Posterior vena cava (tissue), 2 donors: Measurements from ENCODE around the gene SYNPO. TPM values are rescaled to one million over a fixed set of nuclear protein-coding genes. Genes with fewer than 3 reads are reported as not detected.

Experiments used
- DNase-seq: peaks from one replicate; pipeline ENCODE4 v3.0.0-alpha.2; 2020; ENCODE audit warnings: low spot score
- intact Hi-C, 2 donors: fragments of 100-400 bp; cut with DNase I; formaldehyde crosslinking; loops; one replicate each; pipeline versions ENCODE4 v1.14.1 to v1.14.2; 2022 to 2023
- total RNA-seq, 2 donors: library from RNA; stranded (reverse); fragmentation: NEBNext Ultra II Directional; extraction: Animal tissue kit (Norgen Biotek cat#: 25700); gene quantifications; one replicate each; pipeline ENCODE4 v1.2.1, GENCODE V29; 2021
- donor health status: DM: yes; HTN: yes; CAD: no.
- donor health status: DM: yes; HTN: yes; CAD: no.

The SYNPO gene
- total RNA-seq, 2 donors from 2014 or later, result 183 to 218 TPM

- intact Hi-C loops, result no loop called here
- no peak for DNase-seq
These were observed 17.1 kb upstream of the SYNPO start for GRCh38 chr5:150623152-150623877.

GRCh38 chr5:150623878-150624216 lies 16.6 kb upstream of the SYNPO start:
- DNase-seq, result no peak
- intact Hi-C loops, result no loop called here

GRCh38 chr5:150624334-150625163 lies 15.9 kb upstream of the SYNPO start:
- intact Hi-C loops, result no loop called here
- no peak for DNase-seq

GRCh38 chr5:150625164-150625535 lies 15.3 kb upstream of the SYNPO start:
- intact Hi-C loops, result no loop called here
- DNase-seq, result no peak

GRCh38 chr5:150625831-150626746 lies 14.4 kb upstream of the SYNPO start:
- intact Hi-C loops, result no loop called here
- DNase-seq, result no peak

- no peak for DNase-seq
- intact Hi-C loops, result no loop called here
These were observed 13.6 kb upstream of the SYNPO start for GRCh38 chr5:150626853-150627276.

- intact Hi-C loops, result no loop called here
- DNase-seq, result no peak
These were observed 12.5 kb upstream of the SYNPO start for GRCh38 chr5:150627731-150628545.

GRCh38 chr5:150628936-150629485 lies 11.4 kb upstream of the SYNPO start:
- intact Hi-C loops, result no loop called here
- DNase-seq, result no peak

GRCh38 chr5:150630016-150630415 lies 10.4 kb upstream of the SYNPO start:
- intact Hi-C loops, result no loop called here
- no peak for DNase-seq

GRCh38 chr5:150630461-150631325 lies 9.8 kb upstream of the SYNPO start:
- intact Hi-C loops, result no loop called here

GRCh38 chr5:150631326-150631701 lies 9.1 kb upstream of the SYNPO start:
- intact Hi-C loops, result no loop called here
- DNase-seq, result no peak

More at GRCh38 chr5:150630461-150631325, 9.8 kb upstream of the SYNPO start:
- no peak for DNase-seq

- intact Hi-C loops, result no loop called here
- no peak for DNase-seq
These were observed 7.9 kb upstream of the SYNPO start for GRCh38 chr5:150632305-150633160.

- intact Hi-C loops, result no loop called here
- DNase-seq, result no peak
These were observed 7.0 kb upstream of the SYNPO start for GRCh38 chr5:150633429-150633828.

GRCh38 chr5:150636391-150637244 lies 3.8 kb upstream of the SYNPO start:
- DNase-seq, result no peak
- intact Hi-C loops, result no loop called here

GRCh38 chr5:150637245-150638052 lies 3.0 kb upstream of the SYNPO start:
- intact Hi-C loops, result no loop called here

More at GRCh38 chr5:150637245-150638052, 3.0 kb upstream of the SYNPO start:
- DNase-seq, result no peak
